Activated CD4-positive, alpha-beta T cell treated with anti-CD3 and anti-CD28 coated beads, Interleukin-2, amount 50 U/mL, for 1 hour (primary cell): Measurements from ENCODE around the gene CCDC200.
A peak's percentile ranks its signal among the peaks of the same experiment; 100 is the strongest.
"Not testable (repeated sequence)": the region's sequence is repeated elsewhere in the genome, so short reads cannot be mapped to it uniquely, and the experiment has no call there.

ENCODE experiments used
- DNase-seq: peaks from one replicate; pipeline ENCODE4 v3.0.0-alpha.2; 2020

Gene CCDC200

GRCh38 chr17:43215341-43215740 is 13.1 kb downstream of the CCDC200 start:
- DNase-seq: no peak

GRCh38 chr17:43213545-43213944 is 14.9 kb downstream of the CCDC200 start:
- DNase-seq: no peak

GRCh38 chr17:43212641-43213490 is 15.6 kb downstream of the CCDC200 start:
- DNase-seq: no peak

GRCh38 chr17:43211480-43212402 is 16.7 kb downstream of the CCDC200 start, which contains the start of gene TMEM106A:
Gene TMEM106A (plus strand): TSS chr17:43211875. CDS start chr17:43213042, 1,167 bp downstream.
- peak; percentile 67 for DNase-seq

GRCh38 chr17:43211123-43211479 is 17.3 kb downstream of the CCDC200 start:
- no peak for DNase-seq

- no peak for DNase-seq
Measured at GRCh38 chr17:43210576-43210975, 17.8 kb downstream of the CCDC200 start.

- not testable (repeated sequence) for DNase-seq
Measured at GRCh38 chr17:43203013-43203412, 25.4 kb downstream of the CCDC200 start.

GRCh38 chr17:43200127-43200526 is 28.3 kb downstream of the CCDC200 start:
- DNase-seq: no peak

GRCh38 chr17:43199633-43200032 is 28.8 kb downstream of the CCDC200 start:
- DNase-seq: no peak

- DNase-seq: no peak
Measured at GRCh38 chr17:43193251-43193650, 35.2 kb downstream of the CCDC200 start.

GRCh38 chr17:43186656-43187055 is 41.8 kb downstream of the CCDC200 start:
- DNase-seq: not testable (repeated sequence)

GRCh38 chr17:43183921-43184320 is 44.5 kb downstream of the CCDC200 start:
- DNase-seq: no peak

- DNase-seq: no peak
Measured at GRCh38 chr17:43176119-43176570, 52.3 kb downstream of the CCDC200 start.

- no peak for DNase-seq
Measured at GRCh38 chr17:43175213-43176118, 53.0 kb downstream of the CCDC200 start.

GRCh38 chr17:43171586-43172487 is 56.6 kb downstream of the CCDC200 start:
- no peak for DNase-seq
